Uterus (tissue), 2 donors: ENCODE measurements around the gene DYDC2.

ENCODE experiments used
- POLR2A ChIP-seq, 2 donors: fragments of 450-650 bp; IDR thresholded peaks; one replicate each; pipeline ENCODE4 v1.6.1; 2016; ENCODE audit warnings: antibody characterized with exemption in 2 of 2, mild to moderate bottlenecking in 1 of 2, moderate library complexity in 1 of 2
- TF ChIP-seq, protein P1 (sequence below), 4 experiments: fragments of 200-600 bp in 2 of 4; fragments of 450-650 bp in 2 of 4; sonication (generic) in 2 of 4; IDR thresholded peaks; one replicate each; pipeline ENCODE4 v1.5.1; 2016 to 2019; ENCODE audit warnings: antibody characterized with exemption in 4 of 4, mild to moderate bottlenecking in 2 of 4, moderate library complexity in 1 of 4

GRCh38 chr10:80333983-80334382 is 22.6 kb upstream of the DYDC2 start:
- TF ChIP-seq POLR2A (IDR thresholded peaks at IDR 0.05) = no peak
- TF ChIP-seq, protein P1, sequence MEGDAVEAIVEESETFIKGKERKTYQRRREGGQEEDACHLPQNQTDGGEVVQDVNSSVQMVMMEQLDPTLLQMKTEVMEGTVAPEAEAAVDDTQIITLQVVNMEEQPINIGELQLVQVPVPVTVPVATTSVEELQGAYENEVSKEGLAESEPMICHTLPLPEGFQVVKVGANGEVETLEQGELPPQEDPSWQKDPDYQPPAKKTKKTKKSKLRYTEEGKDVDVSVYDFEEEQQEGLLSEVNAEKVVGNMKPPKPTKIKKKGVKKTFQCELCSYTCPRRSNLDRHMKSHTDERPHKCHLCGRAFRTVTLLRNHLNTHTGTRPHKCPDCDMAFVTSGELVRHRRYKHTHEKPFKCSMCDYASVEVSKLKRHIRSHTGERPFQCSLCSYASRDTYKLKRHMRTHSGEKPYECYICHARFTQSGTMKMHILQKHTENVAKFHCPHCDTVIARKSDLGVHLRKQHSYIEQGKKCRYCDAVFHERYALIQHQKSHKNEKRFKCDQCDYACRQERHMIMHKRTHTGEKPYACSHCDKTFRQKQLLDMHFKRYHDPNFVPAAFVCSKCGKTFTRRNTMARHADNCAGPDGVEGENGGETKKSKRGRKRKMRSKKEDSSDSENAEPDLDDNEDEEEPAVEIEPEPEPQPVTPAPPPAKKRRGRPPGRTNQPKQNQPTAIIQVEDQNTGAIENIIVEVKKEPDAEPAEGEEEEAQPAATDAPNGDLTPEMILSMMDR (IDR thresholded peaks at IDR 0.05) = no peak
